ENCODE data around the gene COTL1. TPM values are rescaled to one million over a fixed set of nuclear protein-coding genes. Genes with fewer than 3 reads are reported as not detected.

COTL1 gene
- total RNA-seq, 4 donors from 2014 or later = 34.5 to 42.9 (median 40.7) TPM

DNA sequence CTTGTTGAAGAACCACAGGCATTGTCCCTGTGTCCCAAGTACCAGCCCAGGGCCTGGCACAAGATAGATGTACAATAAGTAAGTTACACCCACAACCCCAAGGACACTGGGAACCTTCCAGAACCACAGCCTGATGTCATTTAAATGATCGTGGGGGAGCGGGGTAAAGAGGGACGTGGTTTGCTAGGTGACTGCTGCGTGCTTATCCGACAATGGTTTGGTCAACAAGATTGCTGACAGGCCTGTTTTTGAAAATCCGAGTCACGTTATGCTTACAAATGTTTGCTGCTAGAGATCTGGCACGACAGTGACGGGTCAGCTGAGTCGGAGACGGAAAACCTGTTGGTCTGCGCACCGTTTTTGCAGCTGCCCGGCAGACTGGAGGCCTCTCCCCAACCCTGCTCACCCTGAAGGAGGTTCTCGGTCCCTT lies 22.8 kb downstream of the COTL1 start:
- intact Hi-C loops (cut with DNase I) = no loop called here
- Histone ChIP-seq H3K27ac (replicated peaks in 1 of 4) (no peak overlapping the region), H3K9me3 (no peaks in the 10 kb centered on the region), H3K4me1 (peaks cover 10 to 36% (median 30%) of the 10 kb centered on the region in 4 donors), H3K27me3 (no peaks in the 10 kb centered on the region), H3K4me3 (no peak overlapping the region), H3K36me3 (peaks cover 0 to 4% (median under 1%) of the 10 kb centered on the region in 4 donors)
- DNase-seq (ENCODE audit: extremely low spot score) = no peak
- no peak for TF ChIP-seq EP300 (IDR thresholded peaks at IDR 0.05)
- TF ChIP-seq, protein P1, sequence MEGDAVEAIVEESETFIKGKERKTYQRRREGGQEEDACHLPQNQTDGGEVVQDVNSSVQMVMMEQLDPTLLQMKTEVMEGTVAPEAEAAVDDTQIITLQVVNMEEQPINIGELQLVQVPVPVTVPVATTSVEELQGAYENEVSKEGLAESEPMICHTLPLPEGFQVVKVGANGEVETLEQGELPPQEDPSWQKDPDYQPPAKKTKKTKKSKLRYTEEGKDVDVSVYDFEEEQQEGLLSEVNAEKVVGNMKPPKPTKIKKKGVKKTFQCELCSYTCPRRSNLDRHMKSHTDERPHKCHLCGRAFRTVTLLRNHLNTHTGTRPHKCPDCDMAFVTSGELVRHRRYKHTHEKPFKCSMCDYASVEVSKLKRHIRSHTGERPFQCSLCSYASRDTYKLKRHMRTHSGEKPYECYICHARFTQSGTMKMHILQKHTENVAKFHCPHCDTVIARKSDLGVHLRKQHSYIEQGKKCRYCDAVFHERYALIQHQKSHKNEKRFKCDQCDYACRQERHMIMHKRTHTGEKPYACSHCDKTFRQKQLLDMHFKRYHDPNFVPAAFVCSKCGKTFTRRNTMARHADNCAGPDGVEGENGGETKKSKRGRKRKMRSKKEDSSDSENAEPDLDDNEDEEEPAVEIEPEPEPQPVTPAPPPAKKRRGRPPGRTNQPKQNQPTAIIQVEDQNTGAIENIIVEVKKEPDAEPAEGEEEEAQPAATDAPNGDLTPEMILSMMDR (IDR thresholded peaks at IDR 0.05) = no peak
- no peak for TF ChIP-seq POLR2A (IDR thresholded peaks at IDR 0.05; ENCODE audit: low read depth)
- no peak for TF ChIP-seq POLR2AphosphoS5 (IDR thresholded peaks at IDR 0.05)
- WGBS = 89% methylated on average over 12 of the region's 15 CpGs

DNA sequence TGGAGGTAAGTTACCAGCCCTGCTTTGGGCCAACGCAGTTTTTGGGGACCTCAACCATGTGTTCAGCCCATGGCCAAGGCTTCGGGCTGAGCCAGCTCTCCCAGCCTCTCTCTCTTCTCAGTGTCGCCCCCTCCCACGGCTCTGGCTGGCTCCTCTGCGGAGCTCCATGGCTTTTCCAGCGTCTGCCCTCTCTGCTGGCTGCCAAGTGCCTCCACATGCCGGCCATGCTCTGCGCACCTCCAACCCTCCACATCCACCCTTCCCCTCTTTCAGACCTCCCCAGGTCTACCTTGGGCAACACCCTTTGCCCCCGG lies 23.2 kb downstream of the COTL1 start:
- Histone ChIP-seq H3K36me3 (peaks cover 0 to 8% (median 3%) of the 10 kb centered on the region in 4 donors), H3K9me3 (no peaks in the 10 kb centered on the region), H3K27me3 (no peaks in the 10 kb centered on the region), H3K4me3 (no peak overlapping the region), H3K4me1 (peaks cover 9 to 32% (median 26%) of the 10 kb centered on the region in 4 donors), H3K27ac (replicated peaks in 1 of 4) (no peak overlapping the region)
- DNase-seq (ENCODE audit: extremely low spot score) = no peak
- TF ChIP-seq POLR2AphosphoS5 (IDR thresholded peaks at IDR 0.05) (no peak), EP300 (IDR thresholded peaks at IDR 0.05) (no peak), POLR2A (IDR thresholded peaks at IDR 0.05; ENCODE audit: low read depth) (no peak)
- TF ChIP-seq, protein P1 (IDR thresholded peaks at IDR 0.05) = no peak
- WGBS = 79% methylated on average over 7 of the region's 9 CpGs
- intact Hi-C loops (cut with DNase I) = no loop called here

GRCh38 chr16:84593825-84594724 lies 23.8 kb downstream of the COTL1 start:
- no peak for DNase-seq (ENCODE audit: extremely low spot score)
- no peaks in the 10 kb centered on the region for H3K27me3 ChIP-seq
- TF ChIP-seq POLR2A (IDR thresholded peaks at IDR 0.05; ENCODE audit: low read depth) (no peak), EP300 (IDR thresholded peaks at IDR 0.05) (no peak), POLR2AphosphoS5 (IDR thresholded peaks at IDR 0.05) (no peak)
- TF ChIP-seq, protein P1 (IDR thresholded peaks at IDR 0.05) = no peak
- peaks cover 3 to 26% (median 20%) of the 10 kb centered on the region in 4 donors for H3K4me1 ChIP-seq
- no peak overlapping the region for H3K4me3 ChIP-seq
- H3K27ac ChIP-seq (replicated peaks in 1 of 4) = no peak overlapping the region
- 81% methylated on average over 20 of the region's 23 CpGs for WGBS
- H3K36me3 ChIP-seq = peaks cover 0 to 10% (median 3%) of the 10 kb centered on the region in 4 donors
- intact Hi-C loops (cut with DNase I) = no loop called here
- H3K9me3 ChIP-seq = no peaks in the 10 kb centered on the region

- H3K27ac ChIP-seq (replicated peaks in 1 of 4) = no peak overlapping the region
- H3K4me1 ChIP-seq = peaks cover 0 to 12% (median 7%) of the 10 kb centered on the region in 4 donors
- H3K27me3 ChIP-seq = no peaks in the 10 kb centered on the region
- H3K9me3 ChIP-seq = no peaks in the 10 kb centered on the region
- H3K36me3 ChIP-seq = peaks cover 0 to 13% (median 5%) of the 10 kb centered on the region in 4 donors
- 74% methylated on average over 11 of the region's 11 CpGs for WGBS
- DNase-seq (ENCODE audit: extremely low spot score) = no peak
- intact Hi-C loops (cut with DNase I) = no loop called here
- no peak overlapping the region for H3K4me3 ChIP-seq
- no peak for TF ChIP-seq POLR2A (IDR thresholded peaks at IDR 0.05; ENCODE audit: low read depth)
These were observed 25.2 kb downstream of the COTL1 start for GRCh38 chr16:84592718-84593117.

DNA sequence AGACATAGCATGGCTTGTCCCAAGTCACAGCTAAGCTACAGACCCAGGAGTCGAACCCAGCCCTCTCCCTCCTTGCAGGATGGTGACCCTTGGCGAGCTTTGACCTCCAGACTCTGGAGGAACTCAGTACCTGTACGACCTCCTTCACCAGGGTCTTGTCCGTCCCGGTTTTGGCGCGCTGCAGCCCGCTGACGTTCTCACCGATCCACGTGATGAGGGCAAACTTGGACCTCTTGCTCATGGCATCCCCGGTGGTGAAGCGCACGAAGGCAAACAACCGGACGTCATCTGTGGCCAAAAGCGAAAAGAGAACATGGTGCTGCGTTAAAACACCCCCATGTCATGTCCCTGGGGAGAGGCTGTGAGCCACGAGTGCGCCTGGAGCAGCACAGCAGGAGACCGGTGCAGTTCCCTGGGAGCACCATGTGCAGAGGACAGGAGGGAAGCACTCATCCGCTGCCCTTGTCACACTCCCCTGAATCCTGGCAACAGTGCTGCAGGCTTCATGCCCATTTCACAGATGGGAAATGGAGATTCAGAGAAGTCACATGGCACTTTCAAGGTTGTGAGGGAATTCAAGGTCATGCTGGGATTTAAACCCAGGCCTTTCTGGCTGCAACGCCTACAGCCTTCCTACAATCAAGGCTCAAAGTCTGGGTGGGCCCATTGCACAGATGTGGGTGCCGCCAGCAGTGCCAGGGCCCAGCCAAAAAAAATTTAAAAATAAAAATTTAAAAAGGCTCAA lies 27.7 kb downstream of the COTL1 start:
- Histone ChIP-seq H3K4me3 (no peak overlapping the region), H3K4me1 (peaks cover 0 to 4% (median 2%) of the 10 kb centered on the region in 4 donors), H3K27ac (replicated peaks in 1 of 4) (no peak overlapping the region), H3K9me3 (no peaks in the 10 kb centered on the region), H3K27me3 (no peaks in the 10 kb centered on the region), H3K36me3 (peaks cover 0 to 13% (median 5%) of the 10 kb centered on the region in 4 donors)
- TF ChIP-seq, protein P1 (IDR thresholded peaks at IDR 0.05) = no peak
- no peak for TF ChIP-seq POLR2AphosphoS5 (IDR thresholded peaks at IDR 0.05)
- no peak for TF ChIP-seq POLR2A (IDR thresholded peaks at IDR 0.05; ENCODE audit: low read depth)
- TF ChIP-seq EP300 (IDR thresholded peaks at IDR 0.05) = no peak
- WGBS = 96% methylated on average over 18 of the region's 24 CpGs
- no peak for DNase-seq (ENCODE audit: extremely low spot score)
- intact Hi-C loops (cut with DNase I) = no loop called here
